Sciatic nerve (tissue), 2 donors: ENCODE results near the gene SOX8. TPM values are rescaled to one million over a fixed set of nuclear protein-coding genes. Genes with fewer than 3 reads are reported as not detected.
"Not testable (repeated sequence)": the region's sequence is repeated elsewhere in the genome, so short reads cannot be mapped to it uniquely, and the experiment has no call there.

Source experiments
- ATAC-seq: fragments of 200-7000 bp; cut with Tn5 transposase; one replicate; pipeline ENCODE4 v1.9.1; 2020; ENCODE audit warnings: mild to moderate bottlenecking, moderate library complexity
- DNase-seq: peaks from one replicate; pipeline ENCODE4 v3.0.0-alpha.2; 2020; ENCODE audit warnings: low spot score
- intact Hi-C: fragments of 100-400 bp; cut with DNase I; formaldehyde crosslinking; loops from one replicate; pipeline ENCODE4 v1.14.2; 2022
- total RNA-seq: library from RNA; stranded (reverse); fragmentation: NEBNext Ultra II Directional; extraction: Animal tissue kit (Norgen Biotek cat#: 25700); gene quantifications from one replicate; pipeline ENCODE4 v1.2.1, GENCODE V29; 2021
- donor health status: DM: no; HTN: no; CAD: no.
- donor health status: DM: no; HTN: no; CAD: no.

Gene SOX8
- 57.7 TPM for total RNA-seq

DNA sequence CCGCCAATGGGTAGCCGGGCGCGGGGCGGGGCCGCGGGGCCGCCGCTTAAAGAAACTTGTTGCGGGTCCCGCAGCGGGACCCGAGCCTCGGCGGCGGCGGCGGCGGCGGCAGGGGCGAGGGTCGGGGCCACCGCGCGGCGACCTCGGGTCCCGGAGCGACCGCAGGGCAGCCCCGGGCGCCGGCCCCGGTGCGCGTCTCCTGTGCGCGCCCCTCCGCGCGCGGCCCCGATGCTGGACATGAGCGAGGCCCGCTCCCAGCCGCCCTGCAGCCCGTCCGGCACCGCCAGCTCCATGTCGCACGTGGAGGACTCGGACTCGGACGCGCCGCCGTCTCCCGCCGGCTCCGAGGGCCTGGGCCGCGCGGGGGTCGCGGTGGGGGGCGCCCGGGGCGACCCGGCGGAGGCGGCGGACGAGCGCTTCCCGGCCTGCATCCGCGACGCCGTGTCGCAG, at the start of gene SOX8:
TSS of gene SOX8 (plus strand) at position 76 of the 450 bp plus-strand sequence. CDS start at position 229, 153 bp downstream.
- intact Hi-C loops, result no loop called here
- no peak for ATAC-seq
- DNase-seq, result no peak

DNA sequence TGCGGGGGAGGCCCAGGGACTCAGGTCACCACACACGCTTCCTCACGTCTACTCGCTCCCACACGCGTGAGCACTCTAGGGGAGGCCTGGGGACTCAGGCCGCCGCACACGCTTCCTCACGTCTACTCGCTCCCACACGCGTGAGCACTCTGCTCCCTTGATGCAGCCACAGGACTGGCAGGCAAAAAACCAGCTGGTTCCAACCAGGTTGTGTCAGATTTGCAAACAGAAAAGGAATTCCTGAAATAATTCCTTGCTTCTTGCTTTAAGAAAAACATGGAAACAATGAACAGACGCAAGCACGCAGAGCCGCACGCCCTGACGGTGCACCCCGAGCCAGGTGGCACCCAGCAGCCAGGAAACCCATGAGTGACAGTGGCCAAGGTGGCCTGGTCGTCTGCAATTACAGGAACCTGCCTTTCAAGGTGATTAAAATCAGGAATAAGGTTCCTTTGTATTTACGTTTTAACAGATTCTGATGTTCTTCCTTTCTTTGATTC, 48.7 kb upstream of the SOX8 start:
- DNase-seq, result no peak
- intact Hi-C loops, result no loop called here
- no peak for ATAC-seq

DNA sequence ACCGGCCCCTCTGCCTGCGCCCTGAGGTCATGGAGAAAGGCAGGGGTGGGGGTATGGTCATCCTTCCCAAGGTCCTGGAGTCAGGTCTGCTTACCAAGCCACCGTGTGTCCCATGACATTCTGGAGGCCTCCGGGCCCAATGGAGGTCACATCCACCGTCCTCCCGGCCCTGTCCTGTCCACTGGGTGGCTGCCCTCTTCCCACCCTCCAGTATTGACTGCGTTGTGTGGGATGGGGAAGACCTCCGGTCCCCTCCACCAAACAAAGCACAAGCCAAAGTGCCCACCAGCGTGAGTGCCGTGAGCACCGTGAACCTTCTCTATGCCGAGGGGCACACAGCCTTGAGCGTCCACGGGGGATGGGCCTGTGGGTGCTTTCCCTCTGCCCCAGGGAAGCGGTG, 48.0 kb upstream of the SOX8 start:
- no peak for DNase-seq
- ATAC-seq, result no peak
- intact Hi-C loops, result no loop called here

DNA sequence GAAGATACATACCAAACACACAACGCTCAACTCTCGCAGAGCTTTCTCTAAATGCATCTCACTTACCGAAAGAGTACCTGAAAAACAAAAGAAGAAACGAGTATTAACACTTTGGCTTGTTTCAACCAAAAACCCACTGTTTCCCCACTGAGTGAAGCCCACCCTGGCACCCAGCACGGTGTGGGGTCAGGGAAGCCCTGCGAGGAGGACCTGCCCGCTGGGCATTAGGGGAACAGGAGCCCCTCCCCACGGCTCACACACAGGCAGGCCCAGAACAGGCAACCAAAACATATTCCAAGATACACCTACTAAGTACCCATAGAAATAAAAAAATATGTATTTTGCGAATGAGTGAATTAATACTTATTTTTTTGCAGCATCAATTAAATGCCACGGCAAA, 47.4 kb upstream of the SOX8 start:
- intact Hi-C loops, result no loop called here
- no peak for ATAC-seq

DNA sequence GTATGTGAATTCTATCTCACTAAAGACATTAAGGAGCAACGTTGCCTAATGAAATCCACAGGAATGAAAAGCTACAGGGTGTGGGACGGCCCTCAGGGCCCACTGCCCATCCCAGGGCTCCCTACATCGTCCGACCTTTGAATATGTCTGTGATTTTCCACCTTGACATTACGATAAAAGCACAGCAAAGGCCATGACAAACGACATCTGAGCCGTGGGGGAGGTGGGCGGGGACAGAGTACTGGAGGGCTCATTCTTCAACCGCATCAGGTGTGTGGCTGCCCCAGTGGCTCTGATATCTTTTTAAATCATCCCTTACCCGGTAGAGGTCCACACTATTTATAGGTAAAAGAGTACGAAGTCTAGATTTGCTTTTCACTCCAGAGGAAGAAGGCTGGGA, 45.9 kb upstream of the SOX8 start:
- DNase-seq, result no peak
- ATAC-seq, result no peak
- intact Hi-C loops, result no loop called here

More for the DNA sequence above, 47.4 kb upstream of the SOX8 start:
- DNase-seq, result no peak

DNA sequence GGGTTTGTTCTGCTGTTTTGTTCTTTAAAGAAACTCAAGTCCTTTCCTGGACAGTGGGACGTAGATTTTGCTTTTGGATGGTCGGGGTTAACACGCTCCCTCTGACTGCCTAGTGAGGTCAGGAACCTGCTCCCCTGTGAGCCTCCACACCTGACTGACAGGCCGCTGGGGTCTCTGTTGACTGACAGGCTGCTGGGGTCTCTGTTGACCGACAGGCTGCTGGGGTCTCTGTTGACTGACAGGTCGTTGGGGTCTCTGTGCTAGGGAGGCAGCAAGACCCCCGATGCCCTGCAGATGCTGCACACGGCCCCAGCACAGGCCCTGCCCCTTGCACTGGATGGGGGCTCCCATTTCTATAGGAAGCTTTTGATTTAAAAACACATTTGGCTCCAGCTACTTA, 44.3 kb upstream of the SOX8 start:
- ATAC-seq (no peak), DNase-seq (no peak)

DNA sequence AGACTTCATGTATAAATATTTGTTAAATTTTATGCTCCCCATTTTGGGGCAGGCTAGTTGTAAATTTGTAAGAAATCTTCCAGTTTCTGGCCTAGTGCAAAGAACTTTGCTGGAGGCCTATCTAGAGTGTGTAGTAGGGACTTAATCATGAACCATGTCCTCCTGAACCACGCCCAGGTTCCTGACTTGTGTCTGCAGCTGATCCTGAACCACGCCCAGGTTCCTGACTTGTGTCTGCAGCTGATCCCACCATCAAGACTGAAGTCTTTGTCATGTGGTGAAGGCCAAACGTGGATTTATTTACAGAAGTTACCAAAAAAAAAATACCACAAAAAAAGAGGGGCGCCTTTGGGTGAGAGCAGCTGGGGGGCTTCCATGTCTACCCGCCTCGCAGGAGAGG, 43.8 kb upstream of the SOX8 start:
- intact Hi-C loops, result no loop called here
- ATAC-seq, result no peak
- DNase-seq, result no peak

More for the DNA sequence above, 44.3 kb upstream of the SOX8 start:
- intact Hi-C loops, result no loop called here

DNA sequence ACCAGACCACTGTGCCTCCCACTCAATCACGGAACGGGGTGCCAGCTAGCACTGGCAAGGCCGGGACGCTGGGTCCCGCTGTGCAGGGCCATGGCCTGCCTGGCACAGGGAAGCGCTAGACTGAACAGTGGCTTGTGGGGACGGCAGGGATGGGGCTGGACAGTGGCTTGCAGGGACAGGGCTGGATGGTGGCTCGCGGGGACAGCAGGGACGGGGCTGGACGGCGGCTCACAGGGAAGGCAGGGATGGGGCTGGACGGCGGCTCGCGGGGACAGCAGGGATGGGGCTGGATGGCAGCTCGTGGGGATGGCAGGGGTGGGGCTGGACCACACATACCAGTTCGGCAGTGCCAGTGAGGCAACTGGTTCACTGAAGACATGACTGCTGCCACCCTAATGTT, 43.4 kb upstream of the SOX8 start:
- DNase-seq (no peak), ATAC-seq (no peak)
- intact Hi-C loops, result no loop called here

DNA sequence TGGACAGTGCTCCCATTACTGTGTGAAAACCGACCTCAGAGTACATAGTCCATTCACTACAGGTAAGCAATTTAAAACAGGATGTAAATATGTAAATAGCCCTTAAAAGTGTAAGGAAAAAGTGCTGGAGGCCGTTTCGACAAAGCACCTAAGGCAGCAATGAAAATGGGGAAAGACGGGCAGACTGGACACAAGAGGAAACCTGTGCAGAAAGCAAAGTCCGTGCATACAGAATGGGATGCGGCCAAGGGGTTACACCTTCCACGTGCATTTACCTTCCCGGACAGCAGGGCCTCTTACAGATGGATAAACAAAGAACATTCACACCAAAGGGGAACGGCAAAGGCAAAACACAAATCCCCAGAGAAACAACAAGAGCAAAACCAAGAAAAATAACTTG, 42.8 kb upstream of the SOX8 start:
- DNase-seq (no peak), ATAC-seq (no peak)
- intact Hi-C loops, result no loop called here

DNA sequence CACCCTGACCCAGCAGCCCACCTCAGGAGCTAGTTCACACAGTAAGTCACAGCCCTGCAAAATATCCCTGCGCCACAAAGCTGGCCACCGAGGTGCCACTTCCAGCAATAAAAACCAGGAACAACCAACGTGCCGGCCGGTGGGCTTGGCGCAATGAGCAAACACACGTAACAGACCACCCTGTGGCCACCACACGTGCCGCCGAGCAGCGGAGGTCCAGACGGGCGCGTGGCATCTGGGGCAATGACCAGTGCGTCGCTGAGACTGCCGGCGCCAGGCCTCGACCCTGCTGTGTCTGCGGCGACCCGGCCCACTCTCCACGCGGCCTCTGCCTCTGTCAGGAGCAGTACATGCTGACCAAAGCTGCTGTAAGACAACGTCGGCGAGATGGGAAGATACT, 42.3 kb upstream of the SOX8 start:
- DNase-seq (no peak), ATAC-seq (no peak)
- intact Hi-C loops, result no loop called here

DNA sequence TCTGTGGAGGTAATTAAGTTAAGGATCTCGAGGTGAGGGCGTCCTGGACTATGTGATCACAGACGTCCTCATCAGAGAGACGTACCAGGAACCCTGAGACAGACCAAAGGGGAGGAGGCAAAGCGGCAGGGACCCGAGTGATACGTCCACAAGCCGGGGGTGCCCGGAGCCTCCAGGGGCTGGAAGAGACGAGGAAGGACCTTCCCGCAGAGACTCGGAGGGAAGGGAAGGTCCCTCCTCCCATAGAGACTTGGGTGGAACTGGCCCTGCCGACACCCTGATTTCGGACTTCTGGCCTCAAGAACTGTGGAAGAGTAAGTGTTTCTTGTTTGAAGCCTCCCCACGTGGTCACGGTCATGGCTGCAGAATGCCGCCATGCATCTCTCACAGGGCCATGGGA, 41.6 kb upstream of the SOX8 start:
- no peak for ATAC-seq
- intact Hi-C loops, result no loop called here
- DNase-seq, result no peak

DNA sequence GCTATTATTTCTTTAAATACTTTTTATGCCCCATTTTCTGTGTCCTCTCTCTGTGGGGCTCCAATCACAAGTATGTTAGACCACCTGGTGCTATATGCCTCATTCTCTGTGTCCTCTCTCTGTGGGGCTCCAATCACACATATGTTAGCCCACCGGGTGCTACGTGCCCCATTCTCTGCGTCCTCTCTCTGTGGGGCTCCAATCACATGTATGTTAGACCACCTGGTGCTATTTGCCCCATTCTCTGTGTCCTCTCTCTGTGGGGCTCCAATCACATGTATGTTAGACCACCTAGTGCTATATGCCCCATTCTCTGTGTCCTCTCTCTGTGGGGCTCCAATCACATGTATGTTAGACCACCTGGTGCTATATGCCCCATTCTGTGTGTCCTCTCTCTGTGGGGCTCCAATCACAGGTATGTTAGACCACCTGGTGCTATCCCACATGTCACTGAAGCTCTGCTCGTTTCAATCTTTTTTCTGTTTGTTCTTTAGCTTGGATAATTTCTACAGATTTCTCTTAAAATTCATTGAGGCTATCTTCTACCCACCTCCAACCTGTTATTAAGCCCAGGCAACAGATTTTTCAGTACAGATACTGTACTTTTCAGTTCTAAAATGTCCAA, 39.0 kb upstream of the SOX8 start:
- DNase-seq (no peak), ATAC-seq (no peak)
- intact Hi-C loops, result no loop called here

DNA sequence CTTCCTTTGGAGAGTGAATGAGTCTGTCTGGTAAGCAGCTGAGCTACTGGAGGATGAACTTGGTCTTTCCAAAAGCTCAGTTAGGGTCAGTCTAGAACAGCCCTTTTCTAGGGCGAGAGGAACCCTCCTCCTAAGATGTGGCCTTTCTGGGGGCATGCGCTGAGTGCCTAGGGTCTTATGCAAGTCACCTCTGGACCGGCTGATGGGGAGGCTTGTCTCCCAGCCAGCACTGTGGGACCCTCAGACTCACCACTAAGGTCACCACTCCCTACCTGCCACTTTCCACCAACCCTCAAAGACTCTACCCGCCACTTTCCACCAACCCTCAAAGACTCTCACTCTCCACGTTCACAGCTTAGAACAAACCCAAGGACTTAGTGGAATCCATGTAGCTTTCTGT, 37.6 kb upstream of the SOX8 start:
- DNase-seq (no peak), ATAC-seq (no peak)
- intact Hi-C loops, result no loop called here

DNA sequence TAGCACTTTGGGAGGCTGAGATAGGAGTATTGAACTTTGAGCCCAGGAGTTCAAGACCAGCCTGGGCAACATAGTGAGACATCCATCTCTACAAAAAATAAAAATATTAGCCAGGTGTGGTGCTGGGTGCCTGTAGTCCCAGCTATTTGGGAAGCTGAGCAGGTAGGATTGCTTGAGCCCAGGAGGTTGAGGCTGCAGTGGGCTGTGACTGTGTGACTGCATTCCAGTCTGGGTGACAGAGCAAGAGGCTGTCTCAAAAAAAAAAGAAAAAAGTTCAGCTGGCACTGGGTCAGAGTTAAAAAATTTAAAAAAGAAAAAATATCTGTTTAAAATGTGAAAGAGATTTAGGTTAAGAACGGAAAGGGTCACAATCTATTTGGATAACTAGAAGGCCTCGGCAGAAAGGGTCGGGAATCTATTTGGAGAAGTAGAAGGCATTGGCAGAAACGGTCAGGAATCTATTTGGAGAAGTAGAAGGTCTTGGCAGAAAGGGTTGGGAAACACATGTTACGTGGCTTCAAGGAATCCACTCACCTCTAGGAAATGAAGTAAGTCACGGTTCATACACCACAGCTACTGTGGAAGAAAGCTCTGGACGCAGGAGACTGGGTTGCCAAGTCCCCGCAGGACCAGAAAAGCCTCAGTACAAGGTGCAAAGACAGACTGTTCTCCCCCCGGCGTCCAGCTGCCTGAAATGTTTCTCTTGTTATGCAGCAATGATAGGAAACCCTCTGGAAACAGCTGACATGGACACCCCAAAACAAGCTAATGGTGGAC, 36.1 kb upstream of the SOX8 start:
- DNase-seq (no peak), ATAC-seq (no peak)
- intact Hi-C loops, result no loop called here

DNA sequence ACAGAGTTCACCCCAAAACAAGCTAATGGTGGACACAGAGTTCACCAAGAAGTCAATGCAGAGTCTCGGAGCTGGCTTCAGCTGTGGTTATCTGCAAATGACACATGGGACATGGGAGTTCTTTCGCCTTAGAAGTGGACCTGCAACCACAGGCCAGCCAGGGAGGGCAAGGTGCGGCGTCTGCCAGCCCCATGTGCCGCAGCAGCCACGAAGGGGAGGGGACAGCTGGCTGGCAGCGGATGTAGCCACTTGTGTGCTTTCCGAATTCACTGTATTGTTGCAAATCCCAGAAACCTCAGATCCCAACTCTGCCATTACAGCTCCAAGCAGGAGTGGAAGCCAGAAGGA, 35.5 kb upstream of the SOX8 start:
- ATAC-seq (no peak), DNase-seq (no peak)
- intact Hi-C loops, result no loop called here

DNA sequence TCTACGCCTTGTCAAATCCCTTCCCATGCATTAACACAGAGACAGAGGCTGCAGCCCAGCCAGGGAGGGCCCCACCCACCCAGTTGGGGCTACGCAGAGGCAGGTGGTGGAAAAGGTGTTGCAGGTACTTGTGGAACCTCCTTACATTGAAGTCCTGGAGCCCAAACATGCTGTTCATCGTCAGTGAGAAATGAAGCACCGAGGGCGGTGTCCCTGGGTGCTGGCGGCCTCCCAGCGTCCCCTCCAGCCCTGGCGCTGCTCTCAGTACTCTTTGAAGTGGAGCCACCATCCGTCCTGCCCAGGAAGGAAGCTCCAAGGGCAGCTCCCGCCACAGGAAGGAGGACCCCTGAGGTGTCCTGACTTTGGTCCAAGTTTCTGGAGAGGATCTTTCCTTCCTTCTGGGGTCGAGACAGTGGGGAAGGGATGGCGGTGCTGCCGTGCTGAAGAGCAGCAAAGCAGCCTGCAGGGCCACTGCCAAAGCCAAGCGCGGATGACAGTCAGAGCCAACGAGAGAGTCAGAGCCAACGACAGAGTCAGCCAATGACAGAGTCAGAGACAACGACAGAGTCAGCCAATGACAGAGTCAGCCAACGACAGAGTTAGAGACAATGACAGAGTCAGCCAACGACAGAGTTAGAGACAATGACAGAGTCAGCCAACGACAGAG, 34.2 kb upstream of the SOX8 start:
- intact Hi-C loops, result no loop called here
- no peak for ATAC-seq
- DNase-seq, result no peak

DNA sequence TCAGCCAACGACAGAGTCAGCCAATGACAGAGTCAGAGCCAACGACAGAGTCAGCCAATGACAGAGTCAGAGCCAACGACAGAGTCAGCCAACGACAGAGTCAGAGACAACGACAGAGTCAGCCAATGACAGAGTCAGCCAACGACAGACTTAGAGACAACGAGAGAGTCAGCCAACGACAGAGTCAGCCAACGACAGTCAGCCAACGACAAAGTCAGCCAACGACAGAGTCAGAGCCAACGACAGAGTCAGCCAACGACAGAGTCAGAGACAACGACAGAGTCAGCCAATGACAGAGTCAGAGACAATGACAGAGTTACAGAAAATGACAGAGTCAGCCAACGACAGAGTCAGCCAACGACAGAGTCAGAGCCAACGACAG, 33.7 kb upstream of the SOX8 start:
- DNase-seq, result not testable (repeated sequence)

DNA sequence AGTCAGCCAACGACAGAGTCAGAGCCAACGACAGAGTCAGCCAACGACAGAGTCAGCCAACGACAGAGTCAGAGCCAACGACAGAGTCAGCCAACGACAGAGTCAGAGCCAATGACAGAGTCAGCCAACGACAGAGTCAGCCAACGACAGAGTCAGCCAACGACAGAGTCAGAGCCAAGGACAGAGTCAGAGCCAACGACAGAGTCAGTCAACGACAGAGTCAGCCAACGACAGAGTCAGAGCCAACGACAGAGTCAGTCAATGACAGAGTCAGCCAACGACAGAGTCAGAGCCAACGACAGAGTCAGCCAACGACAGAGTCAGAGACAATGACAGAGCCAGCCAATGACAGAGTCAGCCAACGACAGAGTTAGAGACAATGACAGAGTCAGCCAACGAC, 32.8 kb upstream of the SOX8 start:
- ATAC-seq, DNase-seq, intact Hi-C loops: not testable (repeated sequence)

More for the DNA sequence above, 33.7 kb upstream of the SOX8 start:
- ATAC-seq, intact Hi-C loops: not testable (repeated sequence)

DNA sequence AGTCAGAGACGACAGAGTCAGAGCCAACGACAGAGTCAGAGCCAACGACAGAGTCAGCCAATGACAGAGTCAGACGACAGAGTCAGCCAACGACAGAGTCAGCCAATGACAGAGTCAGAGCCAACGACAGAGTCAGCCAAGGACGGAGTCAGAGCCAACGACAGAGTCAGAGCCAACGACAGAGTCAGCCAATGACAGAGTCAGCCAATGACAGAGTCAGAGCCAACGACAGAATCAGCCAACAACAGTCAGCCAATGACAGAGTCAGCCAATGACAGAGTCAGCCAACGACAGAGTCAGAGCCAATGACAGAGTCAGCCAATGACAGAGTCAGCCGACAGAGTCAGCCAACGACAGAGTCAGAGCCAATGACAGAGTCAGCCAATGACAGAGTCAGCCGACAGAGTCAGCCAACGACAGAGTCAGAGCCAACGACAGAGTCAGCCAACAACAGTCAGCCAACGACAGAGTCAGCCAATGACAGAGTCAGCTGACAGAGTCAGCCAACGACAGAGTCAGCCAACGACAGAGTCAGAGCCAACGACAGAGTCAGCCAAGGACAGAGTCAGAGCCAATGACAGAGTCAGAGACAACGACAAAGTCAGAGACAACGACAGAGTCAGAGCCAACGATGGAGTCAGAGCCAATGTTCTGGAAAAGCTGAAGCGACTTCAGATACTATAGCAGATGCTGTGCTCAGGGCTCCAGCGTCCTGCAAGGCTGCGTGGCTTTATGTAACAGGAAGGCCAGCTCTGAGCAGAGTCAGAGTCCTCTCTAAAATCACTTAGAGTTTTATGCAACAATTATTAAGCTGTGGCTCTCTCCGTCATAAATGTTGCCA, 30.6 kb upstream of the SOX8 start:
- ATAC-seq, result peak; percentile 42
- intact Hi-C loops, DNase-seq: not testable (repeated sequence)
